ENCODE results near the gene COL24A1. TPM values are rescaled to one million over a fixed set of nuclear protein-coding genes. Genes with fewer than 3 reads are reported as not detected.

The COL24A1 gene
- total RNA-seq, 1 experiment from 2014 or later = 0.35 TPM

GRCh38 chr1:86069757-86070145 lies 86.8 kb downstream of the COL24A1 start:
- DNase-seq = no peak
- H4K20me1 ChIP-seq (ENCODE audit: control insufficient read depth, insufficient read depth, insufficient read length) = no peaks in the 10 kb centered on the region

More at GRCh38 chr1:86069757-86070145, 86.8 kb downstream of the COL24A1 start:
- no peak overlapping the region for H2BK15ac ChIP-seq (ENCODE audit: low read depth, low read length)
- H3K27me3 ChIP-seq (ENCODE audit: insufficient read depth, low read length) = no peaks in the 10 kb centered on the region
- no peak overlapping the region for H3K27ac ChIP-seq (ENCODE audit: insufficient read length, low read depth, low read length)
- no peak overlapping the region for H3K4me3 Mint-ChIP-seq
- no peak overlapping the region for H3K56ac ChIP-seq (ENCODE audit: insufficient read length, low read depth, low read length)
- no peak overlapping the region for H3K23ac ChIP-seq (ENCODE audit: insufficient read length, low read depth, low read length)
- no peak overlapping the region for H3K9ac ChIP-seq (ENCODE audit: extremely low read depth, insufficient read length, low read length)
- H3K36me3 Mint-ChIP-seq (ENCODE audit: insufficient read depth in 1 of 3, low read depth in 3 of 3) = no peaks in the 10 kb centered on the region; a peak in 1 of 7 replicates
- H3K4me1 ChIP-seq (ENCODE audit: insufficient read depth, low read length) = no peaks in the 10 kb centered on the region; the same call in 1 of the 2 replicates
- no peak overlapping the region for H4K5ac ChIP-seq (ENCODE audit: insufficient read length, low read depth, low read length)
- peaks cover 8 to 15% of the 10 kb centered on the region in 2 experiments for H3K4me1 Mint-ChIP-seq
- H3K18ac ChIP-seq (ENCODE audit: insufficient read length, low read depth, low read length) = no peak overlapping the region
- no peak overlapping the region for H3K4me2 ChIP-seq (ENCODE audit: insufficient read depth, insufficient read length, low read length)
- WGBS (ENCODE audit: extremely low coverage, insufficient read length, low lambda C conversion rate) = no CpG with 5 or more reads among the region's 2 CpGs
- no peak overlapping the region for H3K27ac Mint-ChIP-seq
- H2AK5ac ChIP-seq (ENCODE audit: insufficient read length, low read length) = no peak overlapping the region
- no peaks in the 10 kb centered on the region for H3K79me1 ChIP-seq (ENCODE audit: insufficient read depth, low read depth, low read length, poor library complexity, severe bottlenecking)
- no peak overlapping the region for H2BK5ac ChIP-seq (ENCODE audit: insufficient read length, low read length)
- no peak for TF ChIP-seq CTCF (conservative IDR thresholded peaks at IDR 0.05)
- no peak overlapping the region for H3T11ph ChIP-seq (ENCODE audit: low read length)
- H2BK120ac ChIP-seq (ENCODE audit: low read depth, low read length, poor library complexity, severe bottlenecking) = no peak overlapping the region
- no peak overlapping the region for H2AFZ ChIP-seq (ENCODE audit: low read length)
- no peak overlapping the region for H4K8ac ChIP-seq (replicated peaks; ENCODE audit: insufficient read length, low read depth, low read length)
- H3K79me2 ChIP-seq (ENCODE audit: insufficient read depth, low read length) = no peaks in the 10 kb centered on the region
- no peak overlapping the region for H3K14ac ChIP-seq (ENCODE audit: insufficient read depth, low read length)
- H2BK12ac ChIP-seq (ENCODE audit: insufficient read length, low read depth, low read length) = no peak overlapping the region
- H3K4ac ChIP-seq (ENCODE audit: low read depth, low read length) = no peak overlapping the region
- H3K23me2 ChIP-seq (ENCODE audit: insufficient read length, low read depth, low read length, poor library complexity, severe bottlenecking) = no peaks in the 10 kb centered on the region
- peaks cover 2% of the 10 kb centered on the region; the same call in 1 of the 2 replicates for H3K27me3 Mint-ChIP-seq (ENCODE audit: low read depth)
- no peaks in the 10 kb centered on the region for H3K9me3 ChIP-seq (ENCODE audit: control insufficient read depth, low read depth, low read length)
- H3K9me3 Mint-ChIP-seq = no peaks in the 10 kb centered on the region
- H4K91ac ChIP-seq (ENCODE audit: insufficient read length, low read depth, low read length) = no peak overlapping the region
- no peak overlapping the region for H2BK20ac ChIP-seq (ENCODE audit: low read depth, low read length, poor library complexity, severe bottlenecking)
